Tibial nerve (tissue), 4 donors: Measurements from ENCODE around the gene WDR1. TPM values are rescaled to one million over a fixed set of nuclear protein-coding genes. Genes with fewer than 3 reads are reported as not detected.

Experiments used
- DNase-seq, 2 donors: peaks; one replicate each; pipeline ENCODE4 v3.0.0-alpha.2; 2019; ENCODE audit warnings: low spot score in 2 of 2
- H3K27ac ChIP-seq, 4 donors: fragments of 200-600 bp; sonication (generic) in 3 of 4; one replicate each; pipeline ENCODE4 v1.5.1; 2017 to 2019; ENCODE audit warnings: mild to moderate bottlenecking in 1 of 4
- H3K27me3 ChIP-seq, 2 donors: fragments of 200-600 bp; sonication (generic) in 1 of 2; one replicate each; pipeline versions ENCODE4 v1.5.1 to v1.6.0; 2017 to 2019
- H3K36me3 ChIP-seq, 3 donors: fragments of 200-600 bp; sonication (generic); one replicate each; pipeline ENCODE4 v1.5.1; 2018 to 2019
- H3K4me1 ChIP-seq, 4 donors: fragments of 200-600 bp; sonication (generic) in 3 of 4; one replicate each; pipeline ENCODE4 v1.5.1; 2017 to 2019
- H3K4me3 ChIP-seq, 4 donors: fragments of 200-600 bp; sonication (generic) in 3 of 4; one replicate each; pipeline ENCODE4 v1.5.1; 2017 to 2019; ENCODE audit warnings: mild to moderate bottlenecking in 1 of 4, moderate library complexity in 1 of 4
- H3K9me3 ChIP-seq, 4 donors: fragments of 200-600 bp; sonication (generic) in 3 of 4; one replicate each; pipeline ENCODE4 v1.5.1; 2017 to 2019
- EP300 ChIP-seq, 2 donors: sonication (generic); formaldehyde crosslinking; IDR thresholded peaks; one replicate each; pipeline ENCODE4 v1.6.1; 2017; ENCODE audit warnings: antibody characterized with exemption in 2 of 2, mild to moderate bottlenecking in 1 of 2
- POLR2A ChIP-seq, 2 donors: fragments of 450-650 bp; IDR thresholded peaks; one replicate each; pipeline ENCODE4 v1.6.1; 2017; ENCODE audit warnings: antibody characterized with exemption in 2 of 2, mild to moderate bottlenecking in 2 of 2, moderate library complexity in 2 of 2
- WGBS, 2 donors: methylation state at CpG; one replicate each; pipeline ENCODE4 v1.1.5; 2018; 5-methylcytosine and 5-hydroxymethylcytosine counted together
- total RNA-seq, 4 donors: library from RNA; depleted of rRNA; stranded (reverse); fragments of >200 nt; gene quantifications; one replicate each; pipeline ENCODE4 v1.1.0, GENCODE V29; 2016
- TF ChIP-seq, protein P1 (sequence below), 5 experiments: fragments of 200-600 bp in 3 of 5; fragments of 450-650 bp in 2 of 5; sonication (generic) in 3 of 5; IDR thresholded peaks; one replicate each; pipeline ENCODE4 v1.5.1; 2016 to 2019; ENCODE audit warnings: antibody characterized with exemption in 5 of 5, mild to moderate bottlenecking in 3 of 5, moderate library complexity in 2 of 5

The WDR1 gene
- total RNA-seq, 4 donors from 2014 or later: 142 to 204 (median 148) TPM

DNA sequence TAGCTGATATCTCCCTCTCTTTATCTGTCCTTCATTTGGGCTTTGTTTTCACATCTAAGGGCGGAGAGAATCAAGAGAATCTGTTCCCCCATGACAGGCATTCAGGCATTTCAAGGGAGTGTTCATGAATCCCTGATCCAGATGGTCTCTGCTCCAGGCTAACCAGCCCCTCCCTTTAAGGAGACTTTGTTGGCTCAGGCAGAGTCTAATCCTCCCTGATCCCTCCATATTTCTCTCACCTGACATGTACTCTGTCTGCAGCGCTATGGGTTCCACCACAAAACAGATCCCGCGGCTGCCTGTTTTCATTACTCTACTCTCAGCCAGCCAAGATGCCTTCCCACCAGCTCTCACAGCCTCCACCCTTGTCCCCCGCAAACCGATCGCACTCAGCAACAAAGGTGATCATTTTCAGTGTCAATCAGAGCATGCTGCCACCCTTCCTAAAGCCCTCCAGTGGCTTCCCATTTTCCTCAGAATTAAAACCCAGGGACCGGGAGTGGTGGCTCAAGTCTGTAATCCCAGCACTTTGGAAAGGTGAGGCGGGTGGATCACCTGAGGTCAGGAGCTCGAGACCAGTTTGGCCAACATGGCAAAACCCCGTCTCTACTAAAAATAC lies 65.0 kb downstream of the WDR1 start:
- Histone ChIP-seq H3K27ac (no peak overlapping the region), H3K4me1 (peaks cover 0 to 3% (median 0%) of the 10 kb centered on the region in 4 donors), H3K27me3 (no peaks in the 10 kb centered on the region), H3K36me3 (no peaks in the 10 kb centered on the region), H3K9me3 (no peaks in the 10 kb centered on the region), H3K4me3 (no peak overlapping the region)
- no peak for TF ChIP-seq POLR2A (IDR thresholded peaks at IDR 0.05)
- no peak for TF ChIP-seq EP300 (IDR thresholded peaks at IDR 0.05)
- TF ChIP-seq, protein P1, sequence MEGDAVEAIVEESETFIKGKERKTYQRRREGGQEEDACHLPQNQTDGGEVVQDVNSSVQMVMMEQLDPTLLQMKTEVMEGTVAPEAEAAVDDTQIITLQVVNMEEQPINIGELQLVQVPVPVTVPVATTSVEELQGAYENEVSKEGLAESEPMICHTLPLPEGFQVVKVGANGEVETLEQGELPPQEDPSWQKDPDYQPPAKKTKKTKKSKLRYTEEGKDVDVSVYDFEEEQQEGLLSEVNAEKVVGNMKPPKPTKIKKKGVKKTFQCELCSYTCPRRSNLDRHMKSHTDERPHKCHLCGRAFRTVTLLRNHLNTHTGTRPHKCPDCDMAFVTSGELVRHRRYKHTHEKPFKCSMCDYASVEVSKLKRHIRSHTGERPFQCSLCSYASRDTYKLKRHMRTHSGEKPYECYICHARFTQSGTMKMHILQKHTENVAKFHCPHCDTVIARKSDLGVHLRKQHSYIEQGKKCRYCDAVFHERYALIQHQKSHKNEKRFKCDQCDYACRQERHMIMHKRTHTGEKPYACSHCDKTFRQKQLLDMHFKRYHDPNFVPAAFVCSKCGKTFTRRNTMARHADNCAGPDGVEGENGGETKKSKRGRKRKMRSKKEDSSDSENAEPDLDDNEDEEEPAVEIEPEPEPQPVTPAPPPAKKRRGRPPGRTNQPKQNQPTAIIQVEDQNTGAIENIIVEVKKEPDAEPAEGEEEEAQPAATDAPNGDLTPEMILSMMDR (IDR thresholded peaks at IDR 0.05): no peak
- 84 to 86% methylated on average over 11 of the region's 11 CpGs for WGBS, 2 donors
- DNase-seq: no peak

DNA sequence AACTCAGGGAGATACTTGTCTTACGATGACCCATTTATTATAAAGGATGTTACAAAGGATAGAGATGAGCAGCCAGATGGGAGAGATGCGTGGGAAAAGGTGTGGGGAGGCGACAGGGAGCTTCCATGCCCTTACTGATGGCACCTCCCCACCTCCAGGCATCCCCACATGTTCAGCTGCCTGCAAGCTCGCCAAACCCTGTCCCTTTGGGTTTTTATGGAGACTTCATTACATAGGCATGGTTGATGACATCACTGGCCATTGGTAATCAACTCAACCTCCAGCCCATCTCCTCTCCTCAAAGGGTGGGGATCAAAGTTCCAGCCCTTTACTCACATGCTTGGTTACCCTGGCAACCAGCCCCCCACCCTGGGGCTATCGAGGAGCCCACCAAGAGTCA lies 65.9 kb downstream of the WDR1 start:
- Histone ChIP-seq H3K4me3 (no peak overlapping the region), H3K27me3 (no peaks in the 10 kb centered on the region), H3K9me3 (no peaks in the 10 kb centered on the region), H3K4me1 (peaks cover 0 to 4% (median 0%) of the 10 kb centered on the region in 4 donors), H3K27ac (no peak overlapping the region), H3K36me3 (no peaks in the 10 kb centered on the region)
- no peak for TF ChIP-seq POLR2A (IDR thresholded peaks at IDR 0.05)
- TF ChIP-seq, protein P1 (IDR thresholded peaks at IDR 0.05): no peak
- TF ChIP-seq EP300 (IDR thresholded peaks at IDR 0.05): no peak
- DNase-seq: no peak
- 71 to 72% methylated on average over 5 of the region's 5 CpGs for WGBS, 2 donors

DNA sequence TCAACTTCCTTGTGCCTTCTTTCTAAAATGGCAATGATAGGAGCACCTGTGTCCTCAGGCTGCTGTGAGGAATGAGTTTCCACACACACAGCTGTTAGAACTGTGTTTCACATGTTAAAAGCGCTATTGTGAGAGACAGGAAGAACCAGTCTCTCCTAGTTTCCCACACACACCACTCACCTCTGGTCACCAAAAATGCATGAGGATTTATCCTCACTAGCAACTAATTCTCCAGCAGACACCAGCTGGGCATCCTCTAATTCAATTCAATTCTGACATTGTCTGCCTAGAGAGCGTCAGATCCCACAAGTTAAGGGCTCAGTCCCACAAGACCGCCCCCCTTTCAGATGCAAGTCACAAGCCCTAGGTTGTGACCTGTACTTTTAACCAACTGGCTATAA lies 66.3 kb downstream of the WDR1 start:
- no peaks in the 10 kb centered on the region for H3K36me3 ChIP-seq
- H3K4me3 ChIP-seq: no peak overlapping the region
- WGBS, 2 donors: 89% methylated on average over 3 of the region's 3 CpGs
- TF ChIP-seq POLR2A (IDR thresholded peaks at IDR 0.05): no peak
- no peak for TF ChIP-seq EP300 (IDR thresholded peaks at IDR 0.05)
- TF ChIP-seq, protein P1 (IDR thresholded peaks at IDR 0.05): no peak
- no peak for DNase-seq
- H3K4me1 ChIP-seq: peaks cover 0 to 9% (median 0%) of the 10 kb centered on the region in 4 donors
- H3K27me3 ChIP-seq: no peaks in the 10 kb centered on the region
- no peak overlapping the region for H3K27ac ChIP-seq
- H3K9me3 ChIP-seq: no peaks in the 10 kb centered on the region

DNA sequence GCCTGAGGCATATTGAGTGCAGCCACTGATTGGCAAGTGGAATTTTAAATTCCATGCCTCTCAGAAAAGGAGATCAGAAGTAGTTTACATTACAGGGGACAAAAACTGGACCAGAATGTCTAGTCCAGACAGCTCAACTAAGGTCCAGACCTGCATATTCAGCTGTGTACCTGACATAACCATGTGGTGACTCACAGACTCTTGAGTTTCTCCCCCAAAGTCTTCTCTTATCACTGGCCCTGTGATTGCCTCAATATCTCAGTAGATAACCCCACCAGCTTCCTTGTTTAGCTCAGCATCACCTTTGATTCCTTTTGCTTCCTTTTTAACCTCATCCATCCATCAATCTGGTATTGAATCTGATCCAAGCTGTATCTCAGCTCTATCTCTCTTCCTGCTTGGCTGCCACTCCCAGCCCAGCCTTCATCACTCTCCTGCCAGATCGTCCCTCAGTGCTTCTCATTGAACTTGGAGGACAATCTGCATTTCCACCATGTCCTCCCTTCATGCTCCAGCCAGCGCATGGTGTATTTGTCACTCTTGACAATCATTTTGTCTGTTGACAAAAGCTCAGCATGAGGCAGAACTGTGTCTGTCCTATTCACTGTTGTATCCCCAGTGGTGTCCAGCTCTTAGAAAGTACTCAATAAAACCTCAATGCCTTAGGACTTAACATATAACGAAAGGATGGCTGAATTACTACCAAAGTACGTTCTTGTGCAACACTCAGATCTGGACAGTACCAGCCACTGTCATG lies 67.5 kb downstream of the WDR1 start:
- Histone ChIP-seq H3K27me3 (no peaks in the 10 kb centered on the region), H3K4me1 (peaks cover 0 to 6% (median 0%) of the 10 kb centered on the region in 4 donors), H3K9me3 (no peaks in the 10 kb centered on the region), H3K27ac (no peak overlapping the region), H3K4me3 (no peak overlapping the region), H3K36me3 (no peaks in the 10 kb centered on the region)
- 69 to 71% methylated on average over 4 of the region's 4 CpGs for WGBS, 2 donors
- TF ChIP-seq, protein P1 (IDR thresholded peaks at IDR 0.05): no peak
- TF ChIP-seq EP300 (IDR thresholded peaks at IDR 0.05): no peak
- no peak for TF ChIP-seq POLR2A (IDR thresholded peaks at IDR 0.05)
- DNase-seq: no peak

DNA sequence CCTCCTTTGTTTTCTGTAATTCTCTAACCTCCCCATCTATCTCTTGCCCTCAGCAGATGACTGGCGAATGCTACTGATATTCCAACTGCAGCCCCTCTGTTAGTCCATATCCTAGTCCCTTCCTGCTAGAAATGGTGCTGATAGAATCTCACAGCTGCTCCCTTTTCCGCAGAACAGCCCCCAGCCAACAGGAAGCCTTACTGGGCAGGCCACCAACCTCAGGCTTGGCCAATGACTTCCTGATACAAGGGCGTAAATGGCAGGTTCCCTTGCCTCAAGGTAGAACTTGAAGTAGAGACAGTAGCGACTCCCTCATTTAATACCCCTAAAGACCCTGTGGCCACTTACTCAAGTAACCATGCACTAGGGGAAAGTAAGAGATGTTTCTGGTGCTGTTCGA lies 68.6 kb downstream of the WDR1 start:
- no peaks in the 10 kb centered on the region for H3K36me3 ChIP-seq
- TF ChIP-seq, protein P1 (IDR thresholded peaks at IDR 0.05): no peak
- TF ChIP-seq POLR2A (IDR thresholded peaks at IDR 0.05) (no peak), EP300 (IDR thresholded peaks at IDR 0.05) (no peak)
- 83 to 89% methylated on average over 4 to 5 of the region's 5 CpGs for WGBS, 2 donors
- H3K9me3 ChIP-seq: peaks cover 0 to 7% (median 0%) of the 10 kb centered on the region in 4 donors
- peaks cover 0 to 6% (median 0%) of the 10 kb centered on the region in 4 donors for H3K4me1 ChIP-seq
- no peak overlapping the region for H3K4me3 ChIP-seq
- no peaks in the 10 kb centered on the region for H3K27me3 ChIP-seq
- DNase-seq: no peak
- H3K27ac ChIP-seq: no peak overlapping the region
